ENCODE results near the gene PTPRN2.

The PTPRN2 gene

DNA sequence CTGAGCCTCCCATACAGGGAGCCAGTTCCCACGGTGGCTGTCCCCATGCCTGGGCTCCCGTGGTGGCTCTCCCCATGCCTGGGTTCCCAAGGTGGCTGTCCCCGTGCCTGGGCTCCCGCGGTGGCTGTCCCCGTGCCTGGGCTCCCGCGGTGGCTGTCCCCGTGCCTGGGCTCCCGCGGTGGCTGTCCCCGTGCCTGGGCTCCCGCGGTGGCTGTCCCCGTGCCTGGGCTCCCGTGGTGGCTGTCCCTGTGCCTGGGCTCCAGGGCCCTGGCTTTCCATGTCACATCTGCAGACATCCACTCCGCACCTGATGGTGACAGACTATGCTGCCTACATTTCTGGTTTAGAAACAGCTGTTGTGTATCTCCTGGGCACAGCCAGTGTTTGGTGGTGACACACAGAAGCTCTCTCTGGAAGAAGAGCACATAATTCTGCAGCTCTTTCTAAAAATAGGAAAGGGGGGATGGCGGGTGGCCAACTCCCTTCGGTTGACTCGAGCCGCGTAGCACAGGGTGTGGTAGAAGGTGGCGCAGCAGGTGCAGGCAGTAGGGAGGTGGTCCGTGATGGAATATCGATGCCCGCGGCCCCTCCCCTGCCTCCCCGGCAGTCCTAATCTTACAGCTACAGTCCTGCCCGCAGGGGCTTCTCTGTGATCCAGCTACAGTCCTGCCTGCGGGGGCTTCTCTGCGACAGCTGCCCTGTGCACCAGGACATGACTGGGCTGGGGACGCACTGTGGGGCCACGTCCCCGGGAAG lies 999.6 kb downstream of the PTPRN2 start:
- no peaks in the 10 kb centered on the region for H3K36me3 ChIP-seq (ENCODE audit: control insufficient read depth in 2 of 2, insufficient read depth in 2 of 2, low read length in 2 of 2)
- no peak overlapping the region for H3K27ac ChIP-seq (ENCODE audit: low read depth in 2 of 2, low read length in 2 of 2)
- no peak overlapping the region for H3K9ac ChIP-seq (ENCODE audit: low read depth in 1 of 2, low read length in 2 of 2)
- H3K9me3 ChIP-seq (ENCODE audit: control insufficient read depth in 2 of 2, low read length in 2 of 2) = no peaks in the 10 kb centered on the region
- H3K27me3 ChIP-seq (ENCODE audit: control insufficient read depth in 2 of 2, insufficient read depth in 2 of 2, low read length in 2 of 2) = peaks cover 0 to 6% of the 10 kb centered on the region in 2 donors
- H3K4me1 ChIP-seq (ENCODE audit: control insufficient read depth in 2 of 2, insufficient read depth in 2 of 2, low read length in 2 of 2) = no peaks in the 10 kb centered on the region
- H3K4me3 ChIP-seq (ENCODE audit: low read length in 2 of 2) = no peak overlapping the region

DNA sequence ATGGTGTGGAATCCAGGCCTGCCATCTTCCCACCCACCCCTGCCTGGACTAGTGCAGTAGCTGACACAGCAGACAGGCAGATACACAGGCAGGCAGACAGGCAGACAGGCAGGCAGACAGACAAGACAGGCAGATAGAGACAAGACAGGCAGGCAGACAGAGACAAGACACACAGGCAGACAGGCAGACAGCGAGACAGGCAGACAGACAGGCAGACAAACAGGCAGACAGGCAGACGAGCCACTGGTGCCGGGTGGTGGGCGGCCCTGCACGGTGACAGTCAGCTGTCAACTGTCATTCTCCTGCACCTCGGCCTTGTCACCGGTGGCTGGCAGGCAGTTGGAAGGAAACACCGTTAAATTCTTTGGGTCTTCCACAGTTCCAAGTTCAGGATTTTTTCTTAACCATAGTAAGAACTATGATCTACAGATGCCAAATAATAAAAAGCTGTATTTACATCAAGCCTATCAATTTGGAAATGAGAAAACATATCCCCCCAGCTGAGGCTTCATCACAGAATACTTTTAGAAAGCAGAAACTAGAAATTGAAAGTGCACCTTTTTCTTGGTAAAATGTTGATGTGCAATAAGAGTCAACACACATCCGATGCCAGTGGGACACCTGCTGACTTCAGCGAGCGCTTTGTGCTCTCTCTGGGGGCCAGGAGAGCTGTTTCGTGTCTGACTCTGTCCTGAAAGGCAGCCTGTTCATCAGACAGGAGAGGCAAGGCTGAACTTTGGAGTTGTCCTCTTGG lies 1000.4 kb downstream of the PTPRN2 start:
- Histone ChIP-seq H3K9me3 (ENCODE audit: control insufficient read depth in 2 of 2, low read length in 2 of 2) (no peaks in the 10 kb centered on the region), H3K27ac (ENCODE audit: low read depth in 2 of 2, low read length in 2 of 2) (no peak overlapping the region), H3K27me3 (ENCODE audit: control insufficient read depth in 2 of 2, insufficient read depth in 2 of 2, low read length in 2 of 2) (peaks cover 0 to 6% of the 10 kb centered on the region in 2 donors), H3K36me3 (ENCODE audit: control insufficient read depth in 2 of 2, insufficient read depth in 2 of 2, low read length in 2 of 2) (no peaks in the 10 kb centered on the region), H3K9ac (ENCODE audit: low read depth in 1 of 2, low read length in 2 of 2) (no peak overlapping the region), H3K4me3 (ENCODE audit: low read length in 2 of 2) (no peak overlapping the region), H3K4me1 (ENCODE audit: control insufficient read depth in 2 of 2, insufficient read depth in 2 of 2, low read length in 2 of 2) (no peaks in the 10 kb centered on the region)

DNA sequence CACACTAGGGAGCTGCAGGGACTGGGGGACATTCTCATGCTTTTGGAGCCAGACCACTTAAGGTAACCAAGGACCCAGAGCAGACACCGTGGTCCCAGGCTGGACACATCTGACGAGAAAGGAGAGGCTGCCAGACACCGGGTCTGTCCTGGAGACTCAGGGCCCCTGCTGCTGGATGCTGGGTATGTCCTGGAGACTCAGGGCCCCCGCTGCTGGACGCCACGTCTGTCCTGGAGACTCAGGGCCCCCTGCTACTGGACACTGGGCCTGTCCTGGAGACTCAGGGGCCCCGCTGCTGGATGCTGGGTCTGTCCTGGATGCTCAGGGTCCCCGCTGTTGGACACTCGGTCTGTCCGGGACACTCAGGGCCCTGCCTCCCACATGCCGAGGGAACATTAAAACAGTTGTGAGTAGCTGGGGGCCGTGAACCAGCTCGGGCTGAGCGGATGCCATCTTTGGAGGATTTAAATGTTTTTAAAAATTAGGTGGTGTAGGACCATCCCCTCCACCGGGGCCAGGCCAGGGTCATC lies 1001.1 kb downstream of the PTPRN2 start:
- no peaks in the 10 kb centered on the region for H3K9me3 ChIP-seq (ENCODE audit: control insufficient read depth in 2 of 2, low read length in 2 of 2)
- H3K27ac ChIP-seq (ENCODE audit: low read depth in 2 of 2, low read length in 2 of 2) = no peak overlapping the region
- H3K4me1 ChIP-seq (ENCODE audit: control insufficient read depth in 2 of 2, insufficient read depth in 2 of 2, low read length in 2 of 2) = no peaks in the 10 kb centered on the region
- H3K4me3 ChIP-seq (ENCODE audit: low read length in 2 of 2) = no peak overlapping the region
- peaks cover 0 to 6% of the 10 kb centered on the region in 2 donors for H3K27me3 ChIP-seq (ENCODE audit: control insufficient read depth in 2 of 2, insufficient read depth in 2 of 2, low read length in 2 of 2)
- no peak overlapping the region for H3K9ac ChIP-seq (ENCODE audit: low read depth in 1 of 2, low read length in 2 of 2)
- no peaks in the 10 kb centered on the region for H3K36me3 ChIP-seq (ENCODE audit: control insufficient read depth in 2 of 2, insufficient read depth in 2 of 2, low read length in 2 of 2)

DNA sequence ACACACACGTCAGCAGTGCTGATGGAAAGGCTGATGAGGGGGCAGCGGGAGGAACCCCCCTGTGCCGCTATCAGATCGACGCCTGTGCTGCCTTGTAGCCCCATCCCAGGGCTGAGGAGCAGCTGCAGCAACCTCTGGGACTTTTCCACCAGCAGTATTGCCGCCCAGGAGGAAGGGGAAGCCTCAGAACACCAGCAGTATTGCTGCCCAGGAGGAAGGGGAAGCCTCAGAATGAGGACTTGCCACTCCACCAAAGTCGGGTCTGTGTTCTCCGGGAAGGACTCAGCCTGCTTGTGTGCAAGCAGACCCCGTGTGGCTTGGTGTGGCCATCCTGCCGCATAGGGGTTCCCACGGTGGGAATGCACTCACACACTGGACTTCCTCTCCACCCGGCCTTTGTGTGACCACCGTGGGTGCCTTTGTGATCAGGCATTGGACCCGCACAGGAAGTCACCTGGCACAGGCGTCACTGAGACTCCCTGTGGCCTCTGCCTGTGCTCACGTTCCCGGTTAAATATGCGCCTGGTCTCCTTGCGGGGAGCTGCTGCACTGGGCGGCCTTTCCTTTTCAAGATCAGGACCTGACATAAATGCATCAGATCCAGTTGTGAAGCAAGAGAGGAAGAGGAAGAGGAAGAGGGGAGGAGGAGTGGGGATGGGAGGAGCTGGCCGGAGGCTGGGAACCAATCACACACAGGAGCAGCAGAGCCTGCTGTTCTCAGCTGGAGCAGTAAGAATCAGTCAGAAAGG lies 1002.3 kb downstream of the PTPRN2 start:
- H3K4me1 ChIP-seq (ENCODE audit: control insufficient read depth in 2 of 2, insufficient read depth in 2 of 2, low read length in 2 of 2) = no peaks in the 10 kb centered on the region
- no peak overlapping the region for H3K9ac ChIP-seq (ENCODE audit: low read depth in 1 of 2, low read length in 2 of 2)
- no peaks in the 10 kb centered on the region for H3K9me3 ChIP-seq (ENCODE audit: control insufficient read depth in 2 of 2, low read length in 2 of 2)
- H3K36me3 ChIP-seq (ENCODE audit: control insufficient read depth in 2 of 2, insufficient read depth in 2 of 2, low read length in 2 of 2) = no peaks in the 10 kb centered on the region
- no peak overlapping the region for H3K27ac ChIP-seq (ENCODE audit: low read depth in 2 of 2, low read length in 2 of 2)
- no peak overlapping the region for H3K4me3 ChIP-seq (ENCODE audit: low read length in 2 of 2)
- peaks cover 0 to 6% of the 10 kb centered on the region in 2 donors for H3K27me3 ChIP-seq (ENCODE audit: control insufficient read depth in 2 of 2, insufficient read depth in 2 of 2, low read length in 2 of 2)

DNA sequence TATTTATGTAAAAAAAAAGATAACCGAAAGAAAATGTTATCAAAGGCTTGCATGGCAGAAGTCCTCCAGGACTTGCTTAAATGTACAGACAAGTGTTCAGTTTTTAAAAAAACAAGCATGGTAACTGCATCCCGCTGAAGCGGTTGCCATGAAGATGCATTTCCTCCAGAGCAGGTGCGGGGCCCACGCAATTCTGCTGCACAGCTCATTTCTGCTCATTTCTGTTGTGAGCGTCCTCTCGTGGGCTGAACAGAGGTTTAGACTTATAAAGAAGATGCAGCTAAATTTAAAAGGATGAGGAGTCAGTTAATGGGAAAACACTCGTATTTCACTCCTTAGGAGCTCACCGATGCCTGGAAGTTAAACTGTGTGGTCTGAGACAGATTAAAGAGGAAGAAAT lies 1003.2 kb downstream of the PTPRN2 start:
- no peaks in the 10 kb centered on the region for H3K4me1 ChIP-seq (ENCODE audit: control insufficient read depth in 2 of 2, insufficient read depth in 2 of 2, low read length in 2 of 2)
- no peaks in the 10 kb centered on the region for H3K36me3 ChIP-seq (ENCODE audit: control insufficient read depth in 2 of 2, insufficient read depth in 2 of 2, low read length in 2 of 2)
- no peak overlapping the region for H3K27ac ChIP-seq (ENCODE audit: low read depth in 2 of 2, low read length in 2 of 2)
- H3K9ac ChIP-seq (ENCODE audit: low read depth in 1 of 2, low read length in 2 of 2) = no peak overlapping the region
- H3K27me3 ChIP-seq (ENCODE audit: control insufficient read depth in 2 of 2, insufficient read depth in 2 of 2, low read length in 2 of 2) = peaks cover 0 to 6% of the 10 kb centered on the region in 2 donors
- no peak overlapping the region for H3K4me3 ChIP-seq (ENCODE audit: low read length in 2 of 2)
- H3K9me3 ChIP-seq (ENCODE audit: control insufficient read depth in 2 of 2, low read length in 2 of 2) = no peaks in the 10 kb centered on the region

DNA sequence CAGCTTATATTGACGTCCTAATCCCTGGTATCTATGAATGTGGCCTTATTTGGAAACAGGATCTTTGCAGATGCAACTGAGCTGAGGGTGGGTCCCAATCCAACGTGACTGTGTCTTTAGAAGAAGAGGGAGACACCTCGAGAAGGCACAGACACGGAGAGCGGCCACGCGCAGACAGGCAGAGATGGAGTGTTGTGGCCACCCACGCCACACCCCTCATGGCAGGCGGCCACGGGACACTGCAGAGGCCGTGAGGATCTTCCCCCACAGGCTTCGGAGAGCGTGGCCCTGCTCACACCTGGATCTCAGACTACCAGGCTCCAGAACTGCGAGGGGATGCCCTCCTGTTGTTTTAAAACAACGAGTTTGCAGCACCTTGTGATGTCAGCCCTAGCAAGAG lies 1005.9 kb downstream of the PTPRN2 start:
- Histone ChIP-seq H3K36me3 (ENCODE audit: control insufficient read depth in 2 of 2, insufficient read depth in 2 of 2, low read length in 2 of 2) (no peaks in the 10 kb centered on the region), H3K27ac (ENCODE audit: low read depth in 2 of 2, low read length in 2 of 2) (no peak overlapping the region), H3K4me3 (ENCODE audit: low read length in 2 of 2) (no peak overlapping the region), H3K9me3 (ENCODE audit: control insufficient read depth in 2 of 2, low read length in 2 of 2) (no peaks in the 10 kb centered on the region), H3K4me1 (ENCODE audit: control insufficient read depth in 2 of 2, insufficient read depth in 2 of 2, low read length in 2 of 2) (peaks cover 4 to 5% of the 10 kb centered on the region in 2 donors), H3K9ac (ENCODE audit: low read depth in 1 of 2, low read length in 2 of 2) (no peak overlapping the region), H3K27me3 (ENCODE audit: control insufficient read depth in 2 of 2, insufficient read depth in 2 of 2, low read length in 2 of 2) (peaks cover 0 to 6% of the 10 kb centered on the region in 2 donors)

DNA sequence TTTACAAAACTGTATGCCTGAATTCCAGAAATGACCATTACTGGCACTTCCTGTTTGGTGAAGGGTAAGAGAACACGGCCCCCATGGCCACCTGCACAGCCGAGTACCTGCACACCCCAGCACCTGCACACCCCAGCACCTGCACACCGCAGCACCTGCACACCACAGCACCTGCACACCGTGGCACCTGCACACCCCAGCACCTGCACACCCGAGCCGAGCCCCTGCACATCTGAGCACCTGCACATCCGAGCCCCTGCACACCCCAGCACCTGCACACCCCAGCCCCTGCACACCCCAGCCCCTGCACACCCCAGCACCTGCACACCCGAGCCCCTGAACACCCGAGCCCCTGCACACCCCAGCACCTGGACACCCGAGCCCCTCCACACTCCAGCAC lies 1007.3 kb downstream of the PTPRN2 start:
- peaks cover 4 to 5% of the 10 kb centered on the region in 2 donors for H3K4me1 ChIP-seq (ENCODE audit: control insufficient read depth in 2 of 2, insufficient read depth in 2 of 2, low read length in 2 of 2)
- H3K27ac ChIP-seq (ENCODE audit: low read depth in 2 of 2, low read length in 2 of 2) = no peak overlapping the region
- H3K4me3 ChIP-seq (ENCODE audit: low read length in 2 of 2) = no peak overlapping the region
- no peaks in the 10 kb centered on the region for H3K36me3 ChIP-seq (ENCODE audit: control insufficient read depth in 2 of 2, insufficient read depth in 2 of 2, low read length in 2 of 2)
- no peak overlapping the region for H3K9ac ChIP-seq (ENCODE audit: low read depth in 1 of 2, low read length in 2 of 2)
- H3K27me3 ChIP-seq (ENCODE audit: control insufficient read depth in 2 of 2, insufficient read depth in 2 of 2, low read length in 2 of 2) = peaks cover 0 to 2% of the 10 kb centered on the region in 2 donors
- H3K9me3 ChIP-seq (ENCODE audit: control insufficient read depth in 2 of 2, low read length in 2 of 2) = no peaks in the 10 kb centered on the region

DNA sequence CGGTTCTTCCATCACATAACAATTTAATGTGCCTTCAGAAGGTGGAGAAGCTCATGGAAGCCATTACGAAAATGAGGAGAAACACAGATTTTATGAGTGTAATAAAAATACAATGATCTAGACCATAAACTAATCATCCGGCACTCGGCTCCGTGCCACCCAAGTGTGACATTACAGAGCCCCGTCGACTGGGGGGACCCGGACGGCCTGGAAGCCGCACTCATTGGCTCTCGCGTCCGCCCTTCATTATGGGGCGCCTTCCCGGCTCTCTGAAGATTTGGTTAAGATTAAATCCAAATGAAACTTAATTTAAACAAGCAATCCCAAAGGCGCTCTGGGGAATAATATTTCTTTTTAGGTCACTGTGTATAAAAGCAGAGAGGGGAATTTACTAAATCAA lies 1008.2 kb downstream of the PTPRN2 start:
- Histone ChIP-seq H3K9me3 (ENCODE audit: control insufficient read depth in 2 of 2, low read length in 2 of 2) (no peaks in the 10 kb centered on the region), H3K27me3 (ENCODE audit: control insufficient read depth in 2 of 2, insufficient read depth in 2 of 2, low read length in 2 of 2) (peaks cover 0 to 2% of the 10 kb centered on the region in 2 donors), H3K27ac (ENCODE audit: low read depth in 2 of 2, low read length in 2 of 2) (no peak overlapping the region), H3K4me1 (ENCODE audit: control insufficient read depth in 2 of 2, insufficient read depth in 2 of 2, low read length in 2 of 2) (peaks cover 4 to 5% of the 10 kb centered on the region in 2 donors), H3K4me3 (ENCODE audit: low read length in 2 of 2) (peak overlapping the region in 1 of 2 donors; percentile 31), H3K9ac (ENCODE audit: low read depth in 1 of 2, low read length in 2 of 2) (no peak overlapping the region), H3K36me3 (ENCODE audit: control insufficient read depth in 2 of 2, insufficient read depth in 2 of 2, low read length in 2 of 2) (no peaks in the 10 kb centered on the region)

DNA sequence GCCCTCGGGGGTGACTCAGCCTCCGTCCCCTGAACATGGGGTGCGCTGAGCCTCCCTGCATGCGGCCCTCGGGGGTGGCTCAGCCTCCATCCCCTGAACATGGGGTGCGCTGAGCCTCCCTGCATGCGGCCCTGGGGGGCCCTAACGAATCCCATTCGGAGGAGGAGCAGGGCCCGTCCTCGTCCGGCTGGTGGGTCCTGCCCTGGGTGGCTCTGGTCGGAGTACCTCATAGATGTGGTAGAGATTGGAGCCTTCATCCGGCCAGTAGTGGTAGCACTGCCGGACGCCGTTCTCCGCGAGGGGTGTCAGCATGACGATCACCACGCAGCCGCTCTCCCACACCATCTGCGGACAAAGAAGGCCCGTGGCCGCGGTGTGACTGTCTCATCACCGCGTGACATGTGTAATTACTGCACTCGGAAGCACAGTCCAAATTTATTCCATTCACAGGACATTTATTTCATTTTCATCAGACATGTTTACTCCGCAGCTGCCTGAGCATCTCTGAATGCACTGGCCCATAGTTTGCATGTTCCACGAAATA lies 1009.8 kb downstream of the PTPRN2 start:
- Histone ChIP-seq H3K9ac (ENCODE audit: low read depth in 1 of 2, low read length in 2 of 2) (no peak overlapping the region), H3K27me3 (ENCODE audit: control insufficient read depth in 2 of 2, insufficient read depth in 2 of 2, low read length in 2 of 2) (no peaks in the 10 kb centered on the region), H3K4me3 (ENCODE audit: low read length in 2 of 2) (no peak overlapping the region), H3K4me1 (ENCODE audit: control insufficient read depth in 2 of 2, insufficient read depth in 2 of 2, low read length in 2 of 2) (peaks cover 4 to 5% of the 10 kb centered on the region in 2 donors), H3K9me3 (ENCODE audit: control insufficient read depth in 2 of 2, low read length in 2 of 2) (no peaks in the 10 kb centered on the region), H3K36me3 (ENCODE audit: control insufficient read depth in 2 of 2, insufficient read depth in 2 of 2, low read length in 2 of 2) (no peaks in the 10 kb centered on the region), H3K27ac (ENCODE audit: low read depth in 2 of 2, low read length in 2 of 2) (no peak overlapping the region)
